ENCODE data around the gene GBP5.
"Not testable (repeated sequence)": the region's sequence is repeated elsewhere in the genome, so short reads cannot be mapped to it uniquely, and the experiment has no call there.

The GBP5 gene

DNA sequence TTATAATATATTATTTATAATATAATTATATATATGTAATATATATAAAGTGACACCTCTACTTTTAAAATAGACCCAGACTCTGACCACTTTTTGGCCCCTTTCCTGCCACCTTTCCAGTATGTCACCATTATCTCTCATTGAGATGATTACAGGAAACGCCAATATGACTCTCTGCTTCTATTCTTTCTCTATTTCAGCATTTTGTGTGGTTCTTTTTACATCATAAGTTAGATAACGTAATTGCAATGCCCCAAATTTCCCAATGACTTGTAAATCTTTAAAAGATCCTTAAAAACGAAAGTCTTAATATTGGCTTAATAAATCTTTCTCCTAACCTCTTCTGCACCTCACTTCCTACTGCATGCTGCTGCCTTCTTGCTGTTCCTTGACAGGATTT, 8.1 kb upstream of the GBP5 start:
- no peak for DNase-seq (ENCODE audit: low spot score)

DNA sequence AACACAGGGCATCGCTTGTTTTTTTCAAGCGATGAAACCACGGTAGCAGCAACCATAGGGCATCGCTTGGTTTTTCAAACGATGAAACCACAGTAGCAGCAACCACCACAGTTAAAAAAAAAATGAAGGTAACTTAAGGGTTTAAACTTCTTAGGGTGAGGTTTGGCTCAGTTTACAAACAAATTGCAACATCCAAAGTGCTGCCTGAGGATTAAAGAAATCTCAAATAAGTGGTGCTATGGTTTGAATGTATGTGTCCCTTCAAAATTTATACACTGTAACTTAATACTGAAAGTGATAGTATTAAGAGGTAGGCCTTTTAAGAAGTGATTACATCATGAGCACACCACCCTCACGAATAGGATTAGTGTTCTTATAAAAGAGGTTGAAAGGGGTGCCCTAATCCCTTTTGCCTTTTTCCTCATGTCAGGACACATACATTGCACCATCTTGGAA, 6.4 kb upstream of the GBP5 start:
- no peak for DNase-seq (ENCODE audit: low spot score)

- DNase-seq (ENCODE audit: low spot score): no peak
Observed at GRCh38 chr1:89277725-89278124, 5.1 kb upstream of the GBP5 start.

DNA sequence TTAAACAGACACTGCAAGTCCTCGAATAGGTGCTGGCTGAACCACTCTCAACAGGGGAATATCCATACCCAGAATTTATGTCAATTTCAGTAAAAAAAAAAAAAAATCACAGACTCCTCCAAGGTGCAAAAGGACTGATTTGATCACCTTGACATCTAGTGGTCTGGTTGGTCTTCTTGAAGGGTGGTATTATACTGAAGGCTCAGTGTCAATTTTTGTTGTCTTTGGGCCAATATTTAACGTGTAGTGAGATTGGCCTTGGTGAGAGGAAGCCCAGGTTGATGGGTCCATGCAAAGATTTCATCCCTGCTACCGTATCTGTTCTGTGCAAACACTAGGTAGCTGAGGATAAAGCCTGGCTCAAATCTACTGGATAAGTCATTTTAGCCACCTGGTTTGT, 4.0 kb upstream of the GBP5 start:
- DNase-seq (ENCODE audit: low spot score): no peak

DNA sequence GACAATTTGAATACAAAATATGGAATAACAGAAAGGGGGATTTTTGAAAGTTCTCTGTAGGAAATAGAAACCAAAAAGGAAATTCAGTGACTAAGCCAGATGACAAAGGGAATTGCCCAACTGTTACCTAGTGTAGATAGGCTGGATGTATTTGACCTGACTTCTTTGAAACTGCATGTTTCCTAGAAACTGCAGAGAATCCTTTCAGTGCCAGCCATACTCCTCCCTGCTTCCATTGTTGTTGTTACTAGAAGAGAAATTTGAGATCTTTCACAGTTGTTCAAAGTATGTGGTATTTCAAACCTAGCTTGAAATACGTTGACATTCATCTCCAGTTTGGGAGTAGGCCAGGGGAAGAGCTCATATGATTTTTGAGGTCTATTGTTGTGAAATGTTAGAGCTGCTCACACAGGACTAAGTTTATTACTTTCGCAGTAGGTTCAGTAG, 1.8 kb upstream of the GBP5 start:
- DNase-seq (ENCODE audit: low spot score): peak; percentile 67

DNA sequence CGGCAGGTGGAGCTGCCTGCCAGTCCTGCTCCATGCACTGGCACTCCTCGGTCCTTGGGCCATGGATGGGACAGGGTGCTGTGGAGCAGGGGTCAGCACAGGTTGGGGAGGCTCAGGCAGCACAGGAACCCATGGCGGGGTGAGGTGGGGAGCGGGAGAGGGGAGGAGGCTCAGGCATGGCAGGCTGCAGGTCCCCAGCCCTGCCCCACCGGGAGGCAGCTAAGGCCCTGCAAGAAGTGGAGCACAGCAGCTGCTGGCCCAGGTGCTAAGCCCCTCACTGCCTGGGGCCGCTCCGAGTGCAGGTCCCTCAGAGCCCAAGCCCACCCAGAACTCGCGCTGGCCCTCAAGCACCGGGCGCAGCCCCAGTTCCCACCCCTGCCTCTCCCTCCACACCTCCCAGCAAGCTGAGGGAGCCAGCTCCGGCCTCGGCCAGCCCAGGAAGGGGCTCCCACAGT, 691 bp upstream of the GBP5 start:
- DNase-seq (ENCODE audit: low spot score): no peak

DNA sequence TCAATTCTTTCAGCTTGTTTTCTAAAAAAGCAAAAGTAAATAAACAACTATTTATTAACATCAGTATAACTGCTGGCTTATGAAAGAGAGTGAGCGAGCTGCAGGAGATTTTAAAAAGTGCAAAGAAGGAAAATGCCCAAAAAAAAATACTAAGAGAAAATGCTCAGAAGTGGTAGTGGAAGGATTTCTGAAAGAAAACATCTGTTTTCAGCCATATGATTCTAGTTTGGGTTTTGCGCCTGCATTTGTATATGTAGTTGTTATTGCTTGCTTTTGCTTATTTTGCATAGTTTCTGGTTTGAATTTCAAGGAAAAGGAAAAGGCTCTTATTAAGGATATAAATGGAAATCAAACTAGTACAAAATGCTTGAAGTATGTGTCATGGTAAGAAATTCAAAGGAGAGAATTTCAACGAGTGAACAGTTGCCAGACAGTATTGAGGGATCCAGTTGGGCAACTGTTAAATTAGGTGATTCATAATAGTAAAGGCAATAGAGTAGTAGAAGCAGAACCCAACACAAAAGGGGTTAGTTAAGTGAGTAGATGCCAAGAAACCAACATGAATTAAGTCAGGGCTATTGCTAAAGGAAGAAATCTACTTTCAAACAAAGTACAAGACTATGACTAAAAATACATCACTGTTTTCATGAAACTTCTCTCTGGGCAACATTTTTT, 1.2 kb downstream of the GBP5 start:
- peak; percentile 80 for DNase-seq (ENCODE audit: low spot score)

GRCh38 chr1:89270423-89270822, 2.2 kb downstream of the GBP5 start:
- no peak for DNase-seq (ENCODE audit: low spot score)

DNA sequence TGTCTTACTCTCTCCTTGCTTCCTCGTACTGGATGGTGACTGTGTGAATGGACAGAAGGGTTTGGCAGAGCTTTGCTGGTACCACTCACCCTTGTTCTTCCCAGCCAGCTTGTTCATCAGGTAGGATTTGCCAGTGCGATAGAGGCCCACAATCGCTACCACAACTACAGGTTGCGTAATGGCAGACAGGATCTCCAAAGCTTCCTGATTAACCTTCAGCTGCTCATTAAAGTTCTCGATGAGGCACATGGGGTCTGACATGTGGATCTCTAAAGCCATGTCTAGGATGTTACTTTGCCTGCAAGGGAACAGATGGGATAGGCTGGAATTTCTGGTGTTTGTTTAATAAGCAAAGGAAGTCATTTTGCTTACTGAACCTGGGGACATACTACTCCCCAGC, 3.4 kb downstream of the GBP5 start:
- no peak for DNase-seq (ENCODE audit: low spot score)

DNA sequence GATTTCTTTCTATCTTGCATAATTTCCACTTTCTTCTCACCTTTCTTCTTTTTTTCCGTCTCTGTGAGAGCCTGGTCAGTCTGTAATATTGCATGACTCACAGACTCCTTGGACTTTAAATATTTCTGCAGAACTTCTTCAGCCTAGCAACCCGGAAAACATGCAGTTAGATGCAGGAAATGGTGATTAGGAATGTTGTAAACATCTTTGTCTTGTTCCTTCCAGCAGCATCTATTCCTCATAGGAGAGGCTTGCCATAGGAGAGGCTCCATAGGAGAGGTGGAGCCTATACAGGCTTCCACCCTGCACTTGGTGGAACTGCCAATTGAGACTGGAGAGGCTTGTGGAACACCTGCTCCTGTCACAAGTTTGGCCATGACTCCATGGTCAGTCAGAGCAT, 10.0 kb downstream of the GBP5 start:
- DNase-seq (ENCODE audit: low spot score): peak; percentile 67

- peak; percentile 26 for DNase-seq (ENCODE audit: low spot score)
Observed at GRCh38 chr1:89261926-89262515, 10.6 kb downstream of the GBP5 start.

DNA sequence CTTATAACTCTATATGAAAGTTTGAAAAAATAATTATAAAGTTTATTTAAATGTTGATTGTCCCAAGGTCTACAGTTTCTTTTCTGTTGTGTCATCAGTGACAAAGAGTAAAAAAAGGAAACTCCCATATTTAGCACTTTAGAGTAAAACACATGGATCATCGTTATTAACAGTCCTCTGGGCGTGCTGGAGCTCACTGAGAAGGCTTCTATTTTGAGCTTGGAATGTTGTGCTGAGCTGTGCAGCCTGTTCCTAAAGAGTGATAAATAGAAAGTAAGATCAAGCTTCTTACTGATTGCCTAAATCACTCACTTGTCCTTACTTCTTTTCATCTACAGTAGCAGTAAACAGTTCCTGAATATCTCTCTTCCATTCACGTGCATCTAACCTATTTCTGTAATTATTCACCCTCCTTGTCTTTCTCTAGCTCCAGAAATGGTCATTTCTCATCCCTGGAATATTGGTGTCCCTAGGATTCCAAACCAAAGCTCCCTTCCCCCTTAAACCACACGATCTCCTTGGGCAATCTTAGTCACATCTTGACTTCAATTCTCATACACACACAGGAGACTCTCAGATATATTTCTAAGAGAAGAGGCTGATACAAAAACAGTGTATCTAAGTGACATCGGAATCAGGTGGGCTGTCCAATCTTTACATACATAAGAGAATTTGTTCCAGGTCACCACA, 11.9 kb downstream of the GBP5 start:
- DNase-seq (ENCODE audit: low spot score): peak; percentile 59

DNA sequence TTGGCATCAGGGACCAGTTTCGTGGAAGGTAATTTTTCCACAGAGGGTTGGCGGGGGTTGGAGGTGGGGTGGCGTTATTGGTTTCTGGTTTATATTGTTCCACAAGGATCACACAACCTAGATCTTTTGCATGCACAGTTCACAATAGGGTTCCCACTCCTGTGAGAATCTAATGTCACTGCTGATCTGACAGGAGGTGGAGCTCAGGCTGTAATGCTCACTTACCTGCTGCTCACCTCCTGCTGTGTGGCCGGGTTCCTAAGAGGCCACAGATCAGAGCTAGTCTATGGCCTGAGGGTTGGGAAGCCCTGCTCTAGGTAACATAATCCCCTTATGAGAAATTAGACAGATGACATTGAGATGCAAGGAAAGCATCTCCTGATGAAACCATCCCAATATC, 12.6 kb downstream of the GBP5 start:
- DNase-seq (ENCODE audit: low spot score): no peak

DNA sequence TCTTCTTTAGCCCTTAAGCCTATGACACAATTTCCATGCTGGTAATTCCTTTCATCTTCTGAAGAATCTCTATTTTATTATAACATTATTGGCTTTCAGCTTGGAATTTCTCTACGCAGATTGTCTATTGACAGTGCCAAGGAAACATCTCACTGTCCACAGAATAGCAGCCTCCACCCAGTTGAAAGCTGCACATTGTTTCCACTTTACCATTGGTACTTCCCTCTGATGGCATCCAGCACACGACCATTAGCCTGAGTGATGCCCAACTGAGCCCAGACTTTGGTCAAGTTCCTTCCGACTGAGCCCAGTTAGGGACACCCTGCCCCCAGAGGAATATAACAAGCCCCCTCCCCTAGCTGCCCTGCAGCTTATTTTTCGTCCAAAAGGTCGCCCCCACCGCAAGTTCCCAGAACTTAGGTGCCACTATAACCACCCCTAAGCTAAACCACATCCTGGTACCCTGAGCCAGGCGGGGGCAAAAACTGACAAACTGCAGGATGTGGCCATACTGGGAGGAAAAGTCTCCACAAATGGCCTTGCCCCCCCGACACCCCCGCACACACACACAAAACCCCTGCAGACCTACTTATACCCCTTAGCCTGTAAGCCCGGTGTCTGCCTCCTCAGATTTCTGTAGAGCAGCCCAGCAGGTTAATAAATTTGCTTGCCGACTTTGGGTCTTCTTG, 13.2 kb downstream of the GBP5 start:
- no peak for DNase-seq (ENCODE audit: low spot score)

GRCh38 chr1:89257041-89257440, 15.6 kb downstream of the GBP5 start:
- no peak for DNase-seq (ENCODE audit: low spot score)

DNA sequence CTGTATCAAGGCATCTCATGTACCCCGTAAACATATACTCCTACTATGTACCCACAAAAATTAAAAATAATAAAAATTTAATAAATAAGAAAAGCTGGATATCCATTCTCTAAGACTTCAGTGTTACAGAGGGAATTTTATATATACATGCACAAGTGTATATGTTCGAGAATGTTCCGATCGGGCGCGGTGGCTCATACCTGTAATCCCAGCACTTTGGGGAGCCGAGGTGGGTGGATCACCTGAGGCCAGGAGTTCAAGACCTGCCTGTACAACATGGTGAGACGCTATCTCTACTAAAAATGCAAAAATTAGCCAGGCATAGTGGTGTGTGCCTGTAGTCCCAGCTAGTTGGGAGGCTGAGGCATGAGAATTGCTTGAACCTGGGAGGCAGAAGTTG, 17.1 kb downstream of the GBP5 start:
- DNase-seq (ENCODE audit: low spot score): not testable (repeated sequence)

GRCh38 chr1:89254658-89255287, 17.9 kb downstream of the GBP5 start:
- DNase-seq (ENCODE audit: low spot score): no peak

DNA sequence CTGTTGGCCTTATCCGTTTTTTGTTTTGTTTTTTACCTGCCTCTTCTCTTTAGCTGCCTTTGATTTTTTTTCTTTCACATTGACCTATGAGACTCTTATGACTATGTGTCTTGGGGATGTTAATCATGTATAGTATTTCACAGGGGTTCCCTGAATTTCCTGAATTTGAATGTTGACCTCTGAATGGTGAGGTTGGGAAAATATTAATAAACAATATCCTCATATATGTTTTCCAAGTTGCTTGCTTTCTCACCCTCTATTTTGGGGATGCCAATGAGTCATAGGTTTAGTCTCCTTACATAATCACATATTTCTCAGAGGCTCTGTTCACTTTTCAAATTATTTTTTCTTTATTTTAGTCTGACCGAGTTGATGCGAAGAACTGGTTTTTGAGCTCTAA, 29.6 kb downstream of the GBP5 start:
- DNase-seq (ENCODE audit: low spot score): no peak
